T-helper 9 cell (primary cell): ENCODE data around the gene SLIT1.

Source experiments
- DNase-seq: peaks from one replicate; pipeline ENCODE4 v3.0.0-alpha.2; 2020
- total RNA-seq, 2 donors: gene quantifications; one replicate each; lab custom pipeline; 2026; lab: John Stamatoyannopoulos, UW

SLIT1 gene
- 0.24 to 1.5 reads per million in 2 donors for total RNA-seq

DNA sequence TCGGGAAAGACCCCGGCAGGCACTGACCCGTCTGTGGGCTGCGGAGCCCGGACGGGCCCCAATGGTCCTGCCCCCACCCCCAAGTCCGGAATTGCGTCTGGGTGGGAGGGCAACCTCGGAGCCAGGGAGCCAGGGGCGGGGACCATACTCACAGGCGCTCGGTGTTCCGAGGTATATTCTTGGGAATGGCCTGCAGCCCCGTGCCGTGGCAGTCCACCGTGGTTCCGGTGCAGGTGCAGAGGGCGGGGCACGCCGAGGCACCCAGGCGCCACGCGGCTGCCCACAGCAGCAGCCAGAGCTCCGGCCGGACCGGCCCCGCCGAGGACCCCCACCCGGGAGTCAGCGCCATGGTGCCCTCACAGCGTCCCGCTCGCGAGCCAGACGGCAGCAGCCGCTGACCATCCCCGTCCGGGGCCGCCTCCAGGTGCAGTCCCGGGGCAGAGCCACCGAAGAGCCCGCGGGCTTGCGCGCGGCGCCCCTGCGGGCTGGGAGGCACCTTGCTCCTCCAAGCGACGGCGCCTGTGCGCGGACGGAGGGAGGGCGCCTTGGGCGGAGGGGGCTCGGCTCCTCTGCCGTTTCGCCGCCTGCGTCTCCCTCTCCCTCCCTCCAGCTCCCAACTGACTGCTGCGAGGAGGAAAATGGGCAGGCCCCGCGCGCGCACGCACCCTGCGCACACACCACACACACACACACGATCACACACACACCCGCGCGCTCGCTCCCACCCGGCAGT is at the start of gene SLIT1:
Gene SLIT1, minus strand, starts transcription at position 634 of the 733 bp plus-strand sequence. Its CDS starts 285 bp downstream, at position 349.
- no peak for DNase-seq

GRCh38 chr10:97235353-97235752 is 49.6 kb upstream of the SLIT1 start:
- DNase-seq = no peak

GRCh38 chr10:97234400-97234799 is 48.6 kb upstream of the SLIT1 start:
- no peak for DNase-seq

- no peak for DNase-seq
Observed at GRCh38 chr10:97230146-97230545, 44.4 kb upstream of the SLIT1 start.

DNA sequence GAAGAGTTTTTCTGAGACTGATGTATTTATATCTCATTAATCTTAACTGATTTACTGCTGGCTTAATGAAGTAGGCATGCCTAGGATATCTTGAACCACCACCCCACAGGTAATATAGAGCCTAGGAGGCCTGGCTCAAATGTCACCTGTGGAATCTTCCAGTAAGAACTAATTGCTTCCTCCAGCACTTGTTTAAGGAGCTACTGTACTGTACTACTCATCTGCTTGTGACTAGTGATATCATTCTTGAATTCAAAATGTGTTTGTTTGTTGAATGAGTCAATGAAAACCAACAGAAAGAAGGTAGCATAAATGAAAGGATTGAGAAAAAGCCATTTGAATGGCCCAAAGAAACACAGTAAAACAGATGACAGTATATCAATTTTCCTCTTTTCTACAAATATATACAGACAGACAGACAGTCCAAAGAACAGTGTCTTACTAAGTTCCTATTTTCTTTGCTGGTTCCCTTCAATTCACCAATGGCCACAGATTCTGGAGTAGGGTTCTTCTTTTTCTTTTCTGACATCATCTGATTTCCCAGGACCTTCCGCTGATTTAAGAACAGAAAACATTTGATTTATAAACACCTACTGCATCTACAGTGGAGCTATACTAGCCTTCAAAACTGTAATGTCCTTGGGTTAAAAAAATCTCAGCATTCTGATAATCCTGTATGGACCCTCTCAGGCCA is 43.7 kb upstream of the SLIT1 start:
- no peak for DNase-seq

GRCh38 chr10:97228775-97229157 is 43.0 kb upstream of the SLIT1 start:
- no peak for DNase-seq

DNA sequence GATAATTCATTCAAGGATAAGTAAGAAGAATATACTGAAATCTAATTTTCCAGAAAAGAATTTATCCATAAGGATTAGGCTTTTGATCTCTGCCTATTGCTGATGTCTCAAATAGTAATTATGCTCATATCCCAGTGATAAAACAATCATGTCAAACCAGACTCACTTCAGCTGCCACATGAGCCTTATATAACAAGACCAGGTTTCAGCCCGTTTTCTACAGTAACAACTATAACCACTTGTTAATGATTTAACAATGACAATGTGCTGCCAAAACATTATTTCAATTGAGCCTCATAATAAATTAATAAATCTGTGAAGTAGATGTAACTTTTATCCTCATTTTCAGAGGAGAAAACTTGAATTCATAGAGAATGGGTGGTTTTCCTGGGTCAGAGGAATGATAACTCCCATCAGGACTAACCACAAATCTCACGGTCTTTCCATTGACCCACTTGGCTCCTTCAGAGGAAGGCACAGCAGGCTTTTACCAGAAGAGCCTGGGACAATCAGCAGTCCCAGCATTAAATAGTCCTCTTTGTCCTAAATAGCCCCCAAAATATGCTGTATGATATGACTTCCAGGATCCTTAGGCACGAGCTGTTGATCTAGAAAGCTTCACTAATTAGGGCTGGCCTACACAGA is 42.5 kb upstream of the SLIT1 start:
- DNase-seq = no peak

DNA sequence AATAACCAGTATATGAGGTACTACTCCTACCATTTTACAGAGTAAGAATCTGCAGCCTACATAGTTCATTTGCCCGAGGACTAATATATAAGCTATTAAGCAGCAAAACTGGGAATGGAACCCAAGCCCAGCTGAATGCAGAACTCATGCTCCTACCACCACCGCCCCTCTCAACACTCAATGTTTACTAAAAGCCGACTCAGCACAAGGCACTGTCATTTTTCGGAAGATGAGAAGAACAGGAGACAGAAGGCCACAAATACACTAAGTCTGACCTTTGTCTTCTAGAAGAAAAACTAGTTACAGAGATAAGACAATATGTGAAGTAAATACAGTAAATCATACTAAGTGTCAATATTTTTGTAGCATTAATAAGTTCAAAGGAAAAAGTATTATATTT is 40.6 kb upstream of the SLIT1 start:
- no peak for DNase-seq

DNA sequence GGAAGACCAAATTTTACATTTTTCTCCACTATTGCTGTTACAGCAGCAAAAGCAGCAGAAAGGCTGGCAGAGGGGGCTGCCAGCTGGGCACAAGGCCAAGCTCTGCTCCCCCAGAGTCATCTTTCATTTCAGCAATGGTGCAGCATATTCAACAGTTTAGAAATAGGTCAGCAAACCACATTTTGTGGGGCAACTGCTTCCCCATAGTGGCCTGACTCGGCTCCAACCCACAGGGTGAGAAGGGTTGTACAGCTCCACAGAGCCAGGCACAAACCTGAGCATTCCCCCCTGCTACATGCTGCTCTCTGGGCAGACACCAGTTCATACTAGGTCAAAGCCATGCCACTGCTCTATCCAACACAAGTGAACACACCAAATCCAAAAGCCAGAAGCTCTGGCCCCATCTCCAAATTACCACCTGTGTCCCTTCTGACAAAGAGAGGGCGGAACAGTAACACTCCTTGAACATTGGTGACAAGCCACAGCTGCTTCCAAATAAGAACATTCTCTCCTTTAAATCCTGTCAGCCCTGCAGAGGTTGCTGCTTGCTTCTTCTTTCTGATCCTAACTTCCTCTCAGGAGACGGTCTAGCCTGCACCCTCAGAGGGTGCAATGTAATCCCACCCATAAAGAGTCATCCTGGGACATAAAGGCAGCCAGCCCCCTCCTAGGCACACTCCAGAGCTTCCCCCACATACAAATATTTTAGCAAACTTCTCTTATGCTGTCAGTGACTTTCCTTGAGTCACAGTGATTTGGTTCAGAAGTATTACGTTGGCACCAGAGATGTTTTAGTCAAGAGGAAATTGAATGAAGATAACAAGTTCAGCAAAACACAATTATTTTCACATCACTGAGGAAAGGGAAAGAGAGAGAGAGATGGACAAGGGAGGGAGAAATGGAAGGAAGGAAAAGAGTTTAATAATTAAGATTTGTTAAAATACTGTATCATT is 39.0 kb upstream of the SLIT1 start:
- DNase-seq = no peak

- no peak for DNase-seq
Observed at GRCh38 chr10:97222326-97222961, 36.7 kb upstream of the SLIT1 start.

- no peak for DNase-seq
Observed at GRCh38 chr10:97220355-97220754, 34.6 kb upstream of the SLIT1 start.

- no peak for DNase-seq
Observed at GRCh38 chr10:97217299-97217698, 31.5 kb upstream of the SLIT1 start.

DNA sequence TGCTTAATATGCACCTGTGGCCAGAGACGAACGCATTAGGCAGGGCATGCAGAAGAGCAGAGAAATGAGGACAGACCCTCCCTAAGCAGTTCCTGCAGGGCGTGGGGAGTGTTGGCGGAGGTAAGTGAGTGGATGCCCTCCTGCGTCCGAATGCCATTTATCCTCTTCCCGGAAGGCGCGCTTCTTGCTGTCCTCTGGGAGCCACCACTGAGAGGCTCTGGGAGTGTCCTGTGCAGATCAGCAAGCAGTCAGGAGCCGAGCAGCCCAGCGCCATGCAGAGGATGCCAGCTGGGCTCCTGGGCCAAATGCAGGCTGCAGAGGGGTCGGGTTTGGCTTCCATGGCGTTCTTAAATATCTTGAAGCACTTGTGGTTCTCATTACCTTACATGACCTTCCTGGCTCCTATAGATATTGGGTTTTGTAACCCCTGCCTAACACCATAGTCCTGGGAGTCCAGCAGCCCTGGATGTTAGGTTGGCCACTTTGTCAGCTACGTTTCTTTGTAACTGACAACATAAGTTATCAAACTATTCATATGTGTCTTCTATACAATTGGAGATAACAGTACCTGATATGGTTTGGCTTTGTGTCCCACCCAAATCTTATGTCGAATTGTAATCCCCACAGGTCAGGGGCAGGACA is 30.0 kb upstream of the SLIT1 start:
- no peak for DNase-seq

- DNase-seq = no peak
Observed at GRCh38 chr10:97213431-97213830, 27.7 kb upstream of the SLIT1 start.

GRCh38 chr10:97211229-97211628 is 25.5 kb upstream of the SLIT1 start:
- no peak for DNase-seq

DNA sequence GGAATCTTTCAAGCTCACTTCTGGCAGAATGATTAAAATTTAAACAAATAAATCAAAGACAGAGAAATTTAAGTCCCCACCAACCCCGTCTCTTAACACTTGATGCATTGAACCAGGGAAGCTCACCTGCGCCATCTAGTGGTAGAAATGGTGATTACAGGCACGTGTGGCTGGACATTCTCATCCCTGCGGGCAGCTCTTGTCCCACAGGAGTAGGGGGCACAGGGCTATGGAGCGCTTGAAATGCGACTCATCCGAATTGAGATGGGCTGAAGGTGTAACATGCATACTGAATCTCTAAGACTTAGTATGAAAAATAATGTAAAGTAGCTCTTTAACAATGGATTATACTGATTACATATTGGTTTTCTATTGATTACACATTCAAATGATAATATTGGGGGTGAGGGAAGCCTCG is 24.8 kb upstream of the SLIT1 start:
- DNase-seq = peak; percentile 66

DNA sequence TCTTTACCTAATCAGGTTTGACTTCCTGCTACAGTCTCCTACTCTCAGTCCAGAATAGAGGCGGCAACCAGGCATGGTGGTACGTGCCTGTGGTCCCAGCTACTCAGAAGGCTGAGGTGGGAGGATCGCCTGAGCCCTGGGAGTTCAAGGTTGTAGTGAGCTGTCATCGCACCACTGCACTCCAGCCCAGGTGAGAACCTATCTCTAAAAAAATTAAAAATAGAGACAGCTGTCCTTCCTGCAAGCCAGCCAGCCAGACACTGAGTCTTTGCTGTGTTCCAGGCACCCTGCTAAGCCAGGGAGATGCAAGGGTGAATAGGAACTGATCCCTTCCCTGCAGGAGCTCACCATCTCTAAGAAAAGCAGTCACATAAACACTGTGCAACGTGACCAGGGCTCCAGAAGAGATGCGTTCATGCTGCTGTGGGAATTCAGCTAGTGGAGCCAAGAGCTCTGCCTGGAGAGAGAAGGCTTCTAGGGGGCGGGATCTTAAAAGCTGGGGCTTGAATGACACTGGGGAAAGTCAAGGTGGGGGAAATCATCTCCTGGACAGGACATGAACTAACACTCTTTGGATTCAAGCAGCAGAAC is 22.1 kb upstream of the SLIT1 start:
- no peak for DNase-seq

DNA sequence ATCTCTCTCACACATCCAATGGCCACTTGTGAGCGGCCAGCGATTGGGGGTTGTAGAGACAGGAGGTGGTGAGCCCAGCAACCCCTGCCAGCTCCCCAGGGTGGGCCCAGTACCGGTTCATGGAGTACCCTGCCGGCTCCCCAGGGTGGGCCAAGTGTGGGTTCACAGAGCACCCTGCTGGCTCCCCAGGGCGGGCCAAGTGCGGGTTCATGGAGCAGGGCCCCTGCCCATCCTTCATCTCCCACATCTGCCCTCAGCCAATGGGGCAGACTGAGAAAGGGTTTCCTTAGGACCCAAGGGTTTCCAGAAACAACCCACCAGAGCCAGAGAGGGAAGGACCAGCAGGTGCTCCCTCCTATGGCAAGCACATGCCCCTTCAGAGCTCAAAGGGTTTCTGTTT is 21.4 kb upstream of the SLIT1 start:
- no peak for DNase-seq

- DNase-seq = no peak
Observed at GRCh38 chr10:97204826-97205679, 19.3 kb upstream of the SLIT1 start.

GRCh38 chr10:97203220-97203619 is 17.5 kb upstream of the SLIT1 start:
- no peak for DNase-seq
